Panc1 (cell line): ENCODE data around the gene ITGA8. TPM values are rescaled to one million over a fixed set of nuclear protein-coding genes. Genes with fewer than 3 reads are reported as not detected.

Source experiments
- ATAC-seq: fragments of 200-7000 bp; cut with Tn5 transposase; 2 replicates; pipeline ENCODE4 v1.9.1; 2020; ENCODE audit warnings: mild to moderate bottlenecking, moderate library complexity
- BruUV-seq: library from RNA; stranded (reverse); fragments of 400-500 nt; replicated peaks from 2 replicates; lab custom pipeline; 2021; lab: Mats Ljungman, UMichigan
- CTCF ChIA-PET: fragments of 300-600 bp; sonication (Branson Sonifier 250); formaldehyde crosslinking; loops from one replicate; lab custom pipeline; 2022; ENCODE audit warnings: antibody characterized with exemption; lab: Charles Lee
- POLR2A ChIA-PET: fragments of 300-600 bp; sonication (Branson Sonifier 250); formaldehyde crosslinking; loops from one replicate; lab custom pipeline; 2022; ENCODE audit warnings: antibody characterized with exemption; lab: Charles Lee
- DNase-seq: peaks from one replicate; pipeline ENCODE4 v3.0.0-alpha.2; 2010; ENCODE audit warnings: low read depth, low spot score
- H3K27ac ChIP-seq: 2 replicates; pipeline ENCODE4 v1.5.1; 2011; ENCODE audit warnings: mild to moderate bottlenecking, low read length, inconsistent platforms
- H3K27me3 ChIP-seq: fragments of 200-500 bp; sonication (Bioruptor generic); 2 replicates; pipeline ENCODE4 v1.6.0; 2014; ENCODE audit warnings: low read length, inconsistent platforms; ENCODE audit not compliant: control insufficient read depth, insufficient read depth
- H3K36me3 ChIP-seq: fragments of 200-500 bp; sonication (Bioruptor generic); 2 replicates; pipeline ENCODE4 v1.5.1; 2014; ENCODE audit warnings: inconsistent platforms, mild to moderate bottlenecking, low read length, moderate library complexity; ENCODE audit not compliant: control insufficient read depth, insufficient read depth
- H3K4me1 ChIP-seq: 2 replicates; pipeline ENCODE4 v1.5.1; 2011; ENCODE audit warnings: inconsistent platforms, mild to moderate bottlenecking, low read length, moderate library complexity; ENCODE audit not compliant: control insufficient read depth, insufficient read depth
- H3K4me3 ChIP-seq, 2 experiments: 2 replicates each; pipeline ENCODE4 v1.5.1; 2011 to 2012; ENCODE audit warnings: low read depth in 2 of 2, low read length in 2 of 2, mild to moderate bottlenecking in 2 of 2, inconsistent platforms in 1 of 2, moderate library complexity in 1 of 2
- H3K9me3 ChIP-seq: fragments of 200-500 bp; sonication (Bioruptor generic); 2 replicates; pipeline ENCODE4 v1.5.1; 2014; ENCODE audit warnings: low read depth, mild to moderate bottlenecking, inconsistent platforms, low read length, moderate library complexity; ENCODE audit not compliant: control insufficient read depth, insufficient read depth
- POLR2AphosphoS5 ChIP-seq: IDR thresholded peaks from 2 replicates; pipeline ENCODE4 v1.6.1; 2012; ENCODE audit warnings: mild to moderate bottlenecking, low read depth, low read length, moderate library complexity
- SIN3A ChIP-seq: IDR thresholded peaks from 2 replicates; pipeline ENCODE4 v1.6.1; 2012; ENCODE audit warnings: low read depth, mild to moderate bottlenecking, low read length, moderate library complexity, borderline replicate concordance; ENCODE audit not compliant: insufficient read depth
- TCF7L2 ChIP-seq: IDR thresholded peaks from 2 replicates; pipeline ENCODE4 v1.6.1; 2011; ENCODE audit warnings: mild to moderate bottlenecking, low read depth, low read length, inconsistent platforms
- in situ Hi-C: cut with HindIII; loops from 2 replicates; pipeline ENCODE4 v1.10.0; 2016; ENCODE audit warnings: low sequenced_read_pairs, low pct_unique_long_range_greater_than_20kb
- intact Hi-C: fragments of 100-400 bp; cut with micrococcal nuclease; formaldehyde crosslinking; loops from one replicate; pipeline ENCODE4 v1.10.0; 2022; ENCODE audit not compliant: unreplicated experiment
- total RNA-seq: library from RNA; stranded (reverse); gene quantifications from one replicate; pipeline ENCODE4 v1.2.1, GENCODE V29; 2021; ENCODE audit not compliant: unreplicated experiment
- TF ChIP-seq, protein P1 (sequence below), 2 experiments: IDR thresholded peaks; 2 replicates each; pipeline ENCODE4 v1.6.1; 2011 to 2012; ENCODE audit warnings: low read depth in 2 of 2, control low read depth in 1 of 2, low read length in 1 of 2, mild to moderate bottlenecking in 1 of 2, moderate library complexity in 1 of 2; ENCODE audit not compliant: insufficient read depth in 1 of 2
- TF ChIP-seq, protein P2 (sequence below): fragments of 450-650 bp; IDR thresholded peaks from 2 replicates; pipeline ENCODE4 v1.5.1; 2017; ENCODE audit warnings: mild to moderate bottlenecking

ITGA8 gene
- total RNA-seq, 1 experiment from 2014 or later, result 0.18 TPM

DNA sequence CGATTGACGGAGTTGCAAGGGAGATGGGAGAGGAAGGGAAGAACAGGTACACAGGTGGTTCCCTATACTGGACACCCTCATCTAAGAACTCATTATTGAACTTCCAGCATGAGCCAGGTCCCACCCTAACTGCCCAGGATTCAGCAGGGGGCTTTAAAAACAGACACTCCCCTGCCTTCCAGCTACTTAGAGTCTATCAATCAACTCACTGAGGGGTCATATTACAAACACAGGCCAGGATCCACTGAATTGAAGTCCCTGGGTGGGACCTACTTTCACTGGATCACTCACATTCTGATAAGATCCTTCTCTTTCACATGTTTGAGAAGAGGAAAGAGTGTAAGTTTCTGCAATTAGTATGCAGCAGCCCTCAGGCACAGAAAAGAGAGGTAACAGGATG, 92.8 kb downstream of the ITGA8 start:
- no TSS peak for BruUV-seq
- H3K36me3 ChIP-seq, result no peaks in the 10 kb centered on the region
- no peaks in the 10 kb centered on the region for H3K9me3 ChIP-seq
- ATAC-seq (no peak), DNase-seq (no peak)
- H3K27me3 ChIP-seq, result no peaks in the 10 kb centered on the region
- H3K27ac ChIP-seq, result no peak overlapping the region
- CTCF ChIA-PET, result no interaction called here
- intact Hi-C loops, result no loop called here
- no peak overlapping the region for H3K4me3 ChIP-seq
- POLR2A ChIA-PET, result no interaction called here
- no peaks in the 10 kb centered on the region for H3K4me1 ChIP-seq
- in situ Hi-C loops, result no loop called here
- no peak for TF ChIP-seq SIN3A
- TF ChIP-seq, protein P1, sequence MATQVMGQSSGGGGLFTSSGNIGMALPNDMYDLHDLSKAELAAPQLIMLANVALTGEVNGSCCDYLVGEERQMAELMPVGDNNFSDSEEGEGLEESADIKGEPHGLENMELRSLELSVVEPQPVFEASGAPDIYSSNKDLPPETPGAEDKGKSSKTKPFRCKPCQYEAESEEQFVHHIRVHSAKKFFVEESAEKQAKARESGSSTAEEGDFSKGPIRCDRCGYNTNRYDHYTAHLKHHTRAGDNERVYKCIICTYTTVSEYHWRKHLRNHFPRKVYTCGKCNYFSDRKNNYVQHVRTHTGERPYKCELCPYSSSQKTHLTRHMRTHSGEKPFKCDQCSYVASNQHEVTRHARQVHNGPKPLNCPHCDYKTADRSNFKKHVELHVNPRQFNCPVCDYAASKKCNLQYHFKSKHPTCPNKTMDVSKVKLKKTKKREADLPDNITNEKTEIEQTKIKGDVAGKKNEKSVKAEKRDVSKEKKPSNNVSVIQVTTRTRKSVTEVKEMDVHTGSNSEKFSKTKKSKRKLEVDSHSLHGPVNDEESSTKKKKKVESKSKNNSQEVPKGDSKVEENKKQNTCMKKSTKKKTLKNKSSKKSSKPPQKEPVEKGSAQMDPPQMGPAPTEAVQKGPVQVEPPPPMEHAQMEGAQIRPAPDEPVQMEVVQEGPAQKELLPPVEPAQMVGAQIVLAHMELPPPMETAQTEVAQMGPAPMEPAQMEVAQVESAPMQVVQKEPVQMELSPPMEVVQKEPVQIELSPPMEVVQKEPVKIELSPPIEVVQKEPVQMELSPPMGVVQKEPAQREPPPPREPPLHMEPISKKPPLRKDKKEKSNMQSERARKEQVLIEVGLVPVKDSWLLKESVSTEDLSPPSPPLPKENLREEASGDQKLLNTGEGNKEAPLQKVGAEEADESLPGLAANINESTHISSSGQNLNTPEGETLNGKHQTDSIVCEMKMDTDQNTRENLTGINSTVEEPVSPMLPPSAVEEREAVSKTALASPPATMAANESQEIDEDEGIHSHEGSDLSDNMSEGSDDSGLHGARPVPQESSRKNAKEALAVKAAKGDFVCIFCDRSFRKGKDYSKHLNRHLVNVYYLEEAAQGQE (IDR thresholded peaks at IDR 0.05; ENCODE audit: insufficient read depth in 1 of 2, low read depth in 2 of 2, low read length in 1 of 2), result no peak
- no peak for TF ChIP-seq POLR2AphosphoS5
- TF ChIP-seq TCF7L2, result no peak

DNA sequence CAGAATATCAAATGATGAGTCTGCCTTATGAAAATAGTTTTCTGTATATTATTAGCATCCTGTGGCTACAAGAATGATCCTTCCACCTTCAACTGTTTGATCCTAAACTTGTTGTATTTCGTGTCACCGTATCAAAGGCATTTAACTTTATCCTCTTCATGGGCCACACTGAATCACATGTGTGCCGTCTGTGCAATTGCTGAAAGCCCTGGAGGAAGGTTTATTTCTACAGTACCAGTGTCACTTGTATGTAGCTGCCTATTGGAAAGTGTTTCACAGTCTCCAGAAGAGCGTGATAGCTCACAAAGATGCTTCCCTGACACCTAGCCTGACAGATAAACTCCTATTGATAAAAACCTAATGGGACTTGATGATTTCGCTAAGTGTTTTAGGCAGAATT, 94.5 kb downstream of the ITGA8 start:
- no TSS peak for BruUV-seq
- Histone ChIP-seq H3K27me3 (peaks cover 2% of the 10 kb centered on the region; the same call in 1 of the 2 replicates), H3K4me3 (no peak overlapping the region), H3K4me1 (no peaks in the 10 kb centered on the region), H3K27ac (no peak overlapping the region), H3K9me3 (no peaks in the 10 kb centered on the region), H3K36me3 (no peaks in the 10 kb centered on the region; the same call in 1 of the 2 replicates)
- ChIA-PET POLR2A (no interaction called here), CTCF (no interaction called here)
- DNase-seq, result no peak
- TF ChIP-seq SIN3A, result no peak
- no peak for TF ChIP-seq TCF7L2
- TF ChIP-seq, protein P1 (IDR thresholded peaks at IDR 0.05; ENCODE audit: insufficient read depth in 1 of 2, low read depth in 2 of 2, low read length in 1 of 2), result no peak
- TF ChIP-seq, protein P2, sequence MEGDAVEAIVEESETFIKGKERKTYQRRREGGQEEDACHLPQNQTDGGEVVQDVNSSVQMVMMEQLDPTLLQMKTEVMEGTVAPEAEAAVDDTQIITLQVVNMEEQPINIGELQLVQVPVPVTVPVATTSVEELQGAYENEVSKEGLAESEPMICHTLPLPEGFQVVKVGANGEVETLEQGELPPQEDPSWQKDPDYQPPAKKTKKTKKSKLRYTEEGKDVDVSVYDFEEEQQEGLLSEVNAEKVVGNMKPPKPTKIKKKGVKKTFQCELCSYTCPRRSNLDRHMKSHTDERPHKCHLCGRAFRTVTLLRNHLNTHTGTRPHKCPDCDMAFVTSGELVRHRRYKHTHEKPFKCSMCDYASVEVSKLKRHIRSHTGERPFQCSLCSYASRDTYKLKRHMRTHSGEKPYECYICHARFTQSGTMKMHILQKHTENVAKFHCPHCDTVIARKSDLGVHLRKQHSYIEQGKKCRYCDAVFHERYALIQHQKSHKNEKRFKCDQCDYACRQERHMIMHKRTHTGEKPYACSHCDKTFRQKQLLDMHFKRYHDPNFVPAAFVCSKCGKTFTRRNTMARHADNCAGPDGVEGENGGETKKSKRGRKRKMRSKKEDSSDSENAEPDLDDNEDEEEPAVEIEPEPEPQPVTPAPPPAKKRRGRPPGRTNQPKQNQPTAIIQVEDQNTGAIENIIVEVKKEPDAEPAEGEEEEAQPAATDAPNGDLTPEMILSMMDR, result no peak
- no peak for TF ChIP-seq POLR2AphosphoS5
- intact Hi-C loops (no loop called here), in situ Hi-C loops (no loop called here)
- ATAC-seq, result no peak
